GM12865 (cell line): ENCODE data around the gene TOGARAM1.

Source experiments
- DNase-seq: peaks from one replicate; pipeline ENCODE4 v3.0.0; 2010; ENCODE audit warnings: low read depth
- H3K4me3 ChIP-seq: 2 replicates; pipeline ENCODE4 v1.5.1; 2011; ENCODE audit warnings: mild to moderate bottlenecking, low read depth, low read length, control low read depth
- TF ChIP-seq, protein P1 (sequence below): IDR thresholded peaks from 2 replicates; pipeline ENCODE4 v1.5.1; 2011; ENCODE audit warnings: low read length, control low read depth, low read depth, inconsistent platforms; ENCODE audit not compliant: insufficient read depth; ENCODE audit errors: missing control alignments

Gene TOGARAM1, protein sequence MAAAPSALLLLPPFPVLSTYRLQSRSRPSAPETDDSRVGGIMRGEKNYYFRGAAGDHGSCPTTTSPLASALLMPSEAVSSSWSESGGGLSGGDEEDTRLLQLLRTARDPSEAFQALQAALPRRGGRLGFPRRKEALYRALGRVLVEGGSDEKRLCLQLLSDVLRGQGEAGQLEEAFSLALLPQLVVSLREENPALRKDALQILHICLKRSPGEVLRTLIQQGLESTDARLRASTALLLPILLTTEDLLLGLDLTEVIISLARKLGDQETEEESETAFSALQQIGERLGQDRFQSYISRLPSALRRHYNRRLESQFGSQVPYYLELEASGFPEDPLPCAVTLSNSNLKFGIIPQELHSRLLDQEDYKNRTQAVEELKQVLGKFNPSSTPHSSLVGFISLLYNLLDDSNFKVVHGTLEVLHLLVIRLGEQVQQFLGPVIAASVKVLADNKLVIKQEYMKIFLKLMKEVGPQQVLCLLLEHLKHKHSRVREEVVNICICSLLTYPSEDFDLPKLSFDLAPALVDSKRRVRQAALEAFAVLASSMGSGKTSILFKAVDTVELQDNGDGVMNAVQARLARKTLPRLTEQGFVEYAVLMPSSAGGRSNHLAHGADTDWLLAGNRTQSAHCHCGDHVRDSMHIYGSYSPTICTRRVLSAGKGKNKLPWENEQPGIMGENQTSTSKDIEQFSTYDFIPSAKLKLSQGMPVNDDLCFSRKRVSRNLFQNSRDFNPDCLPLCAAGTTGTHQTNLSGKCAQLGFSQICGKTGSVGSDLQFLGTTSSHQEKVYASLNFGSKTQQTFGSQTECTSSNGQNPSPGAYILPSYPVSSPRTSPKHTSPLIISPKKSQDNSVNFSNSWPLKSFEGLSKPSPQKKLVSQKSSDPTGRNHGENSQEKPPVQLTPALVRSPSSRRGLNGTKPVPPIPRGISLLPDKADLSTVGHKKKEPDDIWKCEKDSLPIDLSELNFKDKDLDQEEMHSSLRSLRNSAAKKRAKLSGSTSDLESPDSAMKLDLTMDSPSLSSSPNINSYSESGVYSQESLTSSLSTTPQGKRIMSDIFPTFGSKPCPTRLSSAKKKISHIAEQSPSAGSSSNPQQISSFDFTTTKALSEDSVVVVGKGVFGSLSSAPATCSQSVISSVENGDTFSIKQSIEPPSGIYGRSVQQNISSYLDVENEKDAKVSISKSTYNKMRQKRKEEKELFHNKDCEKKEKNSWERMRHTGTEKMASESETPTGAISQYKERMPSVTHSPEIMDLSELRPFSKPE (N-terminal part only)

DNA sequence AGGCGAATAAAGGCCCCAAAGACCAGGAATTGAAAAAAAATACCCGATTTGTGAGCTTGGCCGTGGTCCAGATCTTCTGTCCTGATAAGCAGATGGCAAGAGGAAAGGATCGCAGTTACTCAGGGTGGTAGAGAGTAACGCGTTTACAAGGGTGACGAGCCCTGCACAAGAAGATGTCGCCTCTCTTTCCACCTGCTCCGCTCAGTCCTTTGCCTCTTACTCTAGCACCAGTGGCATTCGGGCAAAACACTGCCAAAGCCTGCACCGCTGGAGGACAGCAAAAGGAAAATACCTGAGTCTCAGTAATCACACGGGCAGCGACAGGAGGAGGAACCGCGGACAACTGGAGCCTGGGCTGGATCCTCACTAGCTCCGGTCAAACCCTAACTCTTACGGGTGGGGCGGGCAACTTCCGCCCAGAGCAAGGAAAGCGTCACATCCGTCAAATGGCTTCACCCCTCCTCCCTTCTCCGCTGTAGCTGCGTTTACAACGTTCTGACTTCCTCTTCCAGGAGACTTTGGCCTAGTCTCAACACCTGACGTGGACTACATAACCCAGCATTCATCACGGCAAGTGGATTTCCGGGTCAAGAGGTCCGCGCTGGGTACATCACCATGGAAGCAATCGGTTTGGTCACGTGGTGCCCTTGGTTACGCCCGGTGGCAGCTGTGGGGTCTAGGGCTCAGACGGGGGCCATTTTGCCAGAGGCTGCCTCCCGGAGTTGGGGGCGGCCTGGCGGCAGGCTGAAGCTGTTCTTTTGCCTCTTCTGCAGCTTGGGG is at the start of gene TOGARAM1, which contains the start of gene KLHL28:
Gene TOGARAM1 (plus strand): TSS at position 637 of the 780 bp plus-strand sequence. CDS start 232 bp downstream, outside the sequence.
Gene KLHL28 (minus strand): TSS at position 394 of the 780 bp plus-strand sequence. CDS start 16,019 bp downstream, outside the sequence.
- peak; percentile 99 for DNase-seq
- TF ChIP-seq, protein P1, sequence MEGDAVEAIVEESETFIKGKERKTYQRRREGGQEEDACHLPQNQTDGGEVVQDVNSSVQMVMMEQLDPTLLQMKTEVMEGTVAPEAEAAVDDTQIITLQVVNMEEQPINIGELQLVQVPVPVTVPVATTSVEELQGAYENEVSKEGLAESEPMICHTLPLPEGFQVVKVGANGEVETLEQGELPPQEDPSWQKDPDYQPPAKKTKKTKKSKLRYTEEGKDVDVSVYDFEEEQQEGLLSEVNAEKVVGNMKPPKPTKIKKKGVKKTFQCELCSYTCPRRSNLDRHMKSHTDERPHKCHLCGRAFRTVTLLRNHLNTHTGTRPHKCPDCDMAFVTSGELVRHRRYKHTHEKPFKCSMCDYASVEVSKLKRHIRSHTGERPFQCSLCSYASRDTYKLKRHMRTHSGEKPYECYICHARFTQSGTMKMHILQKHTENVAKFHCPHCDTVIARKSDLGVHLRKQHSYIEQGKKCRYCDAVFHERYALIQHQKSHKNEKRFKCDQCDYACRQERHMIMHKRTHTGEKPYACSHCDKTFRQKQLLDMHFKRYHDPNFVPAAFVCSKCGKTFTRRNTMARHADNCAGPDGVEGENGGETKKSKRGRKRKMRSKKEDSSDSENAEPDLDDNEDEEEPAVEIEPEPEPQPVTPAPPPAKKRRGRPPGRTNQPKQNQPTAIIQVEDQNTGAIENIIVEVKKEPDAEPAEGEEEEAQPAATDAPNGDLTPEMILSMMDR: no peak

DNA sequence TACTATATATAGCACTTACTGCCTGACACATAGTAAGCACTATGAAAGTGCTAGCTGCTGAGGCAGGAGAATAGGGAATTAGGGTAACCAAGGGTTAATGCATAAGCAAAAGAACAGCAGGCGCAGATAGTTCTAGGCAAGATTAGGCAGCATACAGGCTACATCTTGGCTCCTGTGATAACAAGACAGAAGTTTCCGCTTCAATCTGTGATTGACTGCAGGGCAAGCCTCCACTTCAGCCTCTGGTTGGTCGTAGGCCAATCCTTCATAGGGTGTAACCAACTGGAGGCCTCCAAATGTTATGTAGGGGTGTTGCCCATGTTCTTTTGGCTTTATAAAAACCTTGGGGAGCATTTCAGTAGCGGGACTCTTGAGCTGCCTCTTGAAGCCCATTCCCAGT is 47.1 kb upstream of the TOGARAM1 start:
- DNase-seq: no peak
- no peak overlapping the region for H3K4me3 ChIP-seq
- TF ChIP-seq, protein P1: no peak

More for the DNA sequence above, at the start of gene TOGARAM1, which contains the start of gene KLHL28:
- peak within 1 kb of the TSS; percentile 81 for H3K4me3 ChIP-seq

DNA sequence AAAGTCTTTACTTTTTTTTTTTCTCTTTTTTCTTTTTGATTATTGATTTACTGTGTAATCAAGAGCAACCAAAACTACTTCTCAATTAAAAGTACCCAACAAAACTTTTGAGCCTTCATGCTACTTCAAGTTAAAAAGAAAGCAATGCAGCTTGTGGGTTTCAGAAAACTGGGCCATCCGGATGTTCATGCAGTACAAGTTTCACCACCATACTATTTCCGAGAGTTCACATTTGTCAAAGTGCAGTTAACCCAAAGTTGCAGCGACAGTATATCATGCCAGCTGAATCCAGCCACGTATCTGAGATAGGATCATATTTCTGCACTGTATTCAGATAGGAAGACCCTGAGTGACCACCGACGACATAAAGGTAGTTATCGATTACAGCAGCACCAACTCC is 33.2 kb upstream of the TOGARAM1 start:
- TF ChIP-seq, protein P1: no peak
- no peak overlapping the region for H3K4me3 ChIP-seq
- no peak for DNase-seq

DNA sequence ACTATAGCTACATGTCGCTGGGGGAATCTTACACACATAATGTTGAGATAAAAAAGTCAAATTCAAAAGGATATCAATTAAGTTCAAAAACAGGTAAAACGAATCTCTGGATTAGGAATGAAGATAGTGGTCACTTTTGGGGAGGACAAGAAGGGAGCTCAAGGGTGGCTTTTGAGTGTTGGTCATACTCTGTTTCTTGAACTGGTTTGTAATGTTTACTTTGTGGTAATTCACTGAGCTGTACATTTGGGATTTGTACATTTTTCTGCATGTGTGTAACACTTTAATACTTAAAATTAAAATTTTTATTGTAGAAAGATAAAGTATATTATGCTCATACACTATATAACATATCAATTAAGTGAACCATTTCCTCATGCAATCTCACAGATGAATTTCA is 26.8 kb upstream of the TOGARAM1 start:
- TF ChIP-seq, protein P1: no peak
- no peak for DNase-seq
- no peak overlapping the region for H3K4me3 ChIP-seq

DNA sequence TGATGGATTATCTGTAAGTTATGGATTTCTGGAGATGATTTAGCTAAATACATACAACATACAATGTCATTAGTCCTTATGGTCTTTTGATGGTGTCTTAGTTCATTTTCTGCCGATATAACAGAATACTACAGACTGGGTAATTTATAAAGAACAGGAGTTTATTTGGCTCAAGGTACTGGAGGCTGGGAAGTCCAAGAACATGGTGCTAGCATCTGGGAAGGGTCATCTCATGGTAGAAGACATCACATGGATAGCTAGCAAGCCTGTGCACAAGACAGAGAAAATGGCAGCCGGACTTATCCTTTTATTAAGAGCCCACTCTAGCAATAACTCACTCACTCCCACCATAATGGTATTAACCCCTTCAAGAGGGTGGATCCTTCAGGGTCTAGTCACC is 24.4 kb upstream of the TOGARAM1 start:
- DNase-seq: no peak
- TF ChIP-seq, protein P1: no peak
- no peak overlapping the region for H3K4me3 ChIP-seq
